Measurements from ENCODE around the gene SYT17.

DNA sequence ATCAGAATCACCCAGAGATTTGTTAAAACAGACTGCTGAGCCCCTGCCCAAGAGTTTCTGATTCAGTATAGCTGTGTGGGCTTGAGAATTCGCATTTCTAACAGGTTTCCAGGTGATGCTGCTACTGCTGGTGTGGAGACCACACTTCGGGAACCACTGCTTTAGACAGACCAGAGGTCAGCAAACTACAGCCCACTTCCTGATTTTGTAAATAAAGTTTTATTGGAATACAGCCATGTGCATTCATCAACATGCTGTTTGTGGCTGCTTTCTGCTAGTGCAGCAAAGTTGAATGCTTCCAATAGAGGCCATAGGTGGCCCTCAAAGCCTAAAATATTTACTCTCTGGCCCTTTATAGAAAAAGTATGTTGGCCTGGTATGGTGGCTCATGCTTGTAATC is 84.9 kb downstream of the SYT17 start:
- TF ChIP-seq, protein P1, sequence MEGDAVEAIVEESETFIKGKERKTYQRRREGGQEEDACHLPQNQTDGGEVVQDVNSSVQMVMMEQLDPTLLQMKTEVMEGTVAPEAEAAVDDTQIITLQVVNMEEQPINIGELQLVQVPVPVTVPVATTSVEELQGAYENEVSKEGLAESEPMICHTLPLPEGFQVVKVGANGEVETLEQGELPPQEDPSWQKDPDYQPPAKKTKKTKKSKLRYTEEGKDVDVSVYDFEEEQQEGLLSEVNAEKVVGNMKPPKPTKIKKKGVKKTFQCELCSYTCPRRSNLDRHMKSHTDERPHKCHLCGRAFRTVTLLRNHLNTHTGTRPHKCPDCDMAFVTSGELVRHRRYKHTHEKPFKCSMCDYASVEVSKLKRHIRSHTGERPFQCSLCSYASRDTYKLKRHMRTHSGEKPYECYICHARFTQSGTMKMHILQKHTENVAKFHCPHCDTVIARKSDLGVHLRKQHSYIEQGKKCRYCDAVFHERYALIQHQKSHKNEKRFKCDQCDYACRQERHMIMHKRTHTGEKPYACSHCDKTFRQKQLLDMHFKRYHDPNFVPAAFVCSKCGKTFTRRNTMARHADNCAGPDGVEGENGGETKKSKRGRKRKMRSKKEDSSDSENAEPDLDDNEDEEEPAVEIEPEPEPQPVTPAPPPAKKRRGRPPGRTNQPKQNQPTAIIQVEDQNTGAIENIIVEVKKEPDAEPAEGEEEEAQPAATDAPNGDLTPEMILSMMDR (IDR thresholded peaks at IDR 0.05) = no peak
- TF ChIP-seq POLR2A (IDR thresholded peaks at IDR 0.05) = no peak

All from adrenal gland (tissue), 5 donors.